GM19452 (cell line): ENCODE results near the gene BCKDHB.
A peak's percentile ranks its signal among the peaks of the same experiment; 100 is the strongest.
"Not testable (repeated sequence)": the region's sequence is repeated elsewhere in the genome, so short reads cannot be mapped to it uniquely, and the experiment has no call there.

ENCODE experiments used
- ATAC-seq: cut with Tn5 transposase; IDR thresholded peaks from one replicate; pipeline ENCODE4 v1.9.1; 2021; ENCODE audit not compliant: unreplicated experiment

BCKDHB gene

DNA sequence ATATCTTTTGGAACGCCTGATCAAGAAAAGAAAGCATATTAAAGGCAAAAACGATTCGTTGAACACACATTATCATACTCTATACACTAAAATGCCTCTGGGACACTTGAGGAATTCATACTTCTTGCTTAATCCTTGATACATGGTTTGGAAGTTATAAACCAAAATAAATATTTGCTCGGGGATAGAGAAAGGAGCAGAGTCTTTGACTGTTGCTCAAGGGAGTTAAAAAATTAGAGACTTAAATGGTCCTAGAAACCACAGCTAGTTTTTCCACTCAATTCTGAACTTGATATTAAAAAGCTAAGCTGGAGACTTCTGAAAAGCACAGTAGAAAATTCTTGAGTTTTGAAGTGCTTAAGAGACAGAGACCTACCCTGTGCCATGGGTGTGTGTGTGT, 98.9 kb downstream of the BCKDHB start:
- ATAC-seq = no peak

DNA sequence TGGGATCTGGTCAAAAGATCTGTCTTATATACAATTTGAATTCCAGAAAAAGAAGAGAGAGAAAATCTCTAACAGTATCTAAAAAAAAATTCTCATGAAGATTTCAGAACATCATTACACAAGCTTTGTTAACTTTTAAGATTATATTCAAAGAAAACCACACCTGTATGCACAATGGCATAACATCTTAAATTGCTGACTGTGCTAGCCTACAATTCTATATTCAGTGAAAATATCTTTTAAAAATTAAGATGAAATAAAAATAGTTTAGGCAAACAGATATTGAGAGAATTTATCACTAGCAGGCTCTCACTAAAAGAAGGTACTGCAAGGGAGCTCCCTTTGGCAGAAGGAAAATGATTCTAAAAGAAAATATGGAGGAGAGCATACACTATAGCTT, 100.3 kb downstream of the BCKDHB start:
- ATAC-seq = no peak

DNA sequence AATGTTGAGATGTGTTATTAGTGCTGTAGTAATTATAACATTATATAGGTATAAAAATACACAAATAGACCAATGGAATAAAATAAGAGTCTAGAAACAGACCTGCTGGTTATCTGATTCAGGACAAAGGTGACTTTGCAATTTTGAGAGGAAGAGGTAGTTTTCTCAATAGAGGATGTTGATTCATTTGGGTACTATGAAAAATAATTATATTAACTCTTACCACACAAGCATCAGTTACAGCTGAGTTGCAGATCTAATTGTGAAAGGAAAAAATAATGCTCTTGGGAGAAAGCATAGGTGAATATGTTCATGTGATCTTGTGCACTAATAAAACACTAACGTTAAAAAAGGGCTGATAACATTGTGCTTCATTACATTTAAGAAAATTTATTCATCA, 103.0 kb downstream of the BCKDHB start:
- ATAC-seq = peak; percentile 46

DNA sequence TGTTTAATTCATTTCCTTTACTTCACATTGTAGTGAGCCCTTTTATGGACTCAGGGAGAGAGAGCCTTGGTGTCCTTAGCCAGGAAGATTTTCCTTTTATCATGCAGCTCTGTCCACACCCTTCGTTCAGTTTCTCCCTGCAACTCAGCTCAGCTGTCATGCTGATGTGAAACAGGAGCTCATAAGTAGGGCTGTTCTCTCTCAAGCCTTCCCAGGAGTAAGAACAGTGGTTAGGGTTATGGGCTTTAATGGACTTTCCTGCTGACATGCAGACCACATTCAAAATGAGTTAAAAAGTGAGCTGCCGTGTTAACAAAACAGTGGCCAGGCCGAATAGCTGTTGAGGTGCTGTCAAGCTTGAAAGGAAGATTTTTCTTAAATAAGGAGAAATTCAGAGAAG, 104.1 kb downstream of the BCKDHB start:
- ATAC-seq = no peak

DNA sequence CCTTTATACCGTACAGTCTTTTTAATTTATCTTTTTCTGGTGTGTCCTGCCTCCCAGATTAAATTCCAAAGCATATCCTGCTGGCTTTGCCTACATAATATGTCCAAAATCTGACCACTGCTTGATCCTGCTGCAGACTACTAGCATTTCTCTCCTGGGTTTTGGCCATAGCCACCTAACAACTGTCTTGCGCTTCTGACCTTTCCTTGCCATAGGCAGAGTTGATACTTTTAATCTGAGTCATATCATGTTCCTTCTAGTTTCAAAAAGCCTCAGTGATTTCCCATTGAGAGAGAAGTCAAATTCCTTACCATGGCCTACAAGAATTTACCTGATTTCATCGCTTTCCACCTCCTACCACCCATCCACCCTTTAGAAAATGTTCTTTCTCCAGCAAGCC, 104.8 kb downstream of the BCKDHB start:
- ATAC-seq = no peak

DNA sequence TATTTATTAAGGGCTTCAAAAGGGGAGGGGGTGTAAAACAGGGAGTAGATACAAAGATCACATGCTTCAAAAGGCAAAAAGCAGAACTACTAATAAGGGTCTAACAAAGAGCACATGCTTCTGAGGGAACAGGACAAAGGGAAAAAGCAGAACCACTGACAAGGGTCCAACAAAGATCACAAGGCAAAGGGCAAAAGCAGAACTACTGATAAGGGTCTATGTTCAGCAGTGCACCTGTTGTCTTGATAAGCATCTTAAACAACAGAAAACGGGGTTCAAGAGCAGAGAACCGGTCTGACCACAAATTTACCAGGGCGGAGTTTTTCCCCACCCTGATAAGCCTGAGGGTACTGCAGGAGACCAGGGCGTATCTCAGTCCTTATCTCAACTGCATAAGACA, 105.4 kb downstream of the BCKDHB start:
- ATAC-seq = not testable (repeated sequence)

DNA sequence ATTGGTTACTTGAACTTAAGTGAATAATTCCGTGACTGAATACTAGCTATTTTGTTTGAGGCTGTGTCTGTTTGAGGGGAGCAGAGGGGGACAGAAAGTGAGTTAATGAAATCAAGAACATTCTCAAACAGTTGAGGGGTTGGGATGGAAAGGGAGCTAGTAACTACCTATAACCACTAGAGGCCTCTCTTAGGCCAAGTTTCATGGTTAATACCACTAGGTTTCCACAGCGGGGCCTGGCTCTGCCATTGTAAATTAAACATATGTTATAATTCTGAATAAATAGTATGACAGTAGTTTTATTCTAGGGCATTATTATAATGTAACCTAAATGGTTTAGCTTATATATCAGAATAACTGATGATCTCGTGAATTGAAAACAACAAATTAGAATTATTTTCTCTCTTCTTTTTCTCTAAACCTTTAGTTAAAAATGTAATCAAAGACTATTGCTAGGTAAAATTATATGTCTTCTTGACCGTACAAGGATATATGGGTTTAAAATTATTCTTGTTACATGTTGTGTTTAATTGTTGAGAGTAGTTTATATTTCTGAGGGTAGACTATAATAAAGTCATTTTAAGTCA, 108.1 kb downstream of the BCKDHB start:
- peak; percentile 79 for ATAC-seq

DNA sequence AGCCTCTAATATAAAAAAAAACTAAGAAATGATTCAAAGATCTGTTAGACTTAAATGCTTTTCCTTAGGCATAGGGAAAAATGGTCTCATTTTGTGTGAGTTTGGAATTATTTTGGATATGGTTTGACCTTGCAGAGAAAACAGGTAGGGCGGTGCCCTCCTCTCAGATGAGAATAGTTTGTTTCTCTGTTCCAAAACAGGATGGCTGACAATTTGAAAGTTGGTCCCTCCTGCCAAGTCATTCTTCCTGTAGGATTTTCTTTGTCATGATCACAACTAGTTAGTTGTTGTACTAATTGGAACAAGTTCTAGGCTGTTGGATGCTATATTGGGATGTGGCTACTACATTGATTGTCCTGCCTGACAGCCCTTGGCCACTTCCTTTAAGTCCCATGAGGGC, 108.6 kb downstream of the BCKDHB start:
- ATAC-seq = no peak

DNA sequence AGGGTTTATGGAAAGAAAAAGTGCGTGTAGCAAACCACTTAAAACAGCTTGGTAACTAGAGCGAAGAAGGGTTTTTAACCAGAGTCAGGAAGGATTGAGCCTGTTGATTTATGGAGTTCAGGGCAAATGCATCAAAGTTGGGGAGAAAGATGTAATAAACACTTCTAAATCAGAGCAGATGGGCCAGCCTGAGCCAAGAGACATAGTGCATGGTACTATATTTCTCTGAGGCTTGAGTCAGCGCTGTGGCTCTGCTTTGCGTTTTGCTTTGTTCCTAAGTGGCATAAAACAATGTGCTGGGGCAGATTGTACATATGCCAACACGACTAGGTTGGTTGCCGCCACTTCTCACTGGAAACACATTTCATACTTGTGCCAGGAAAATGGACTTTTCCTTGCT, 111.3 kb downstream of the BCKDHB start:
- ATAC-seq = no peak

DNA sequence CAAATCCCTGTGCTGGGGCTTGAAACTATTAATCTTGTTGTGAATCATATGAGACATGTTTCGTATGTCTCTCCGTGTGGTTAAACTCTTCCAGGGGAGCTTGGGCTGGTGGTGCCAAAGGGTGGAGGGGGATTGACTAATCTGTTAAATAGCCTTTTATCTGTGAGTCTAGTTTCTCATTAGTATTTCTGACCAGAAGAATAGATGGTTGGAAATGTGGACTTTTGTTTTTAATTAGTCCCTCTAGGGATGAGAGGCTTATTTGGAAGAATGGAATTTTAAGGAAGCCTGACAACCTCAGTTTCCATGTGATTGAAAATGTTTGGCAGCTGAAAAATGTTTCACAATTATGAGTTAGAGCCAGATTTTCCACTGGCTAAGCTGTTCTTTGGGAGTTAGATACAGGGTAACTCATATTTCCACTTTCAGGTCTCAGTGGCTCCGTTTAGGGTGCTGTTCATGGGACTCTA, 117.3 kb downstream of the BCKDHB start:
- no peak for ATAC-seq

DNA sequence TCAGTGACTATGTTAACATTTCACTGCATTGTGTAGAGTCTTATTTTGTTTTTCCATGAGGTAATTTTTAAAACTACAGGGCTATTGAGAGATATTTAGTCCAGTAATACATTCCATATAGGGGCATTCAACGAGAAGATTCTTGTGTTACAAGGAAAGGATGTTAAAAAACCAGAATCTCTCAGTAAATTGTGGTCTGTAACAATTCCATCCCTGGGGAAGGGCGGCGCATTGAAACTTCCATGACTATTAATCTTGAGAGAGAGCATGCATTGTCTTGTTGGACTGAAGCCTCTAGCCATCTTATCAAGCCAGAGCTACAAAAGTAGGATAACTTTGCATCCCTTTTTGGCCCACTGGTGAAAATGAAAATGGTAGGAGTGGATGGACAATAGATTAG, 119.7 kb downstream of the BCKDHB start:
- ATAC-seq = no peak

DNA sequence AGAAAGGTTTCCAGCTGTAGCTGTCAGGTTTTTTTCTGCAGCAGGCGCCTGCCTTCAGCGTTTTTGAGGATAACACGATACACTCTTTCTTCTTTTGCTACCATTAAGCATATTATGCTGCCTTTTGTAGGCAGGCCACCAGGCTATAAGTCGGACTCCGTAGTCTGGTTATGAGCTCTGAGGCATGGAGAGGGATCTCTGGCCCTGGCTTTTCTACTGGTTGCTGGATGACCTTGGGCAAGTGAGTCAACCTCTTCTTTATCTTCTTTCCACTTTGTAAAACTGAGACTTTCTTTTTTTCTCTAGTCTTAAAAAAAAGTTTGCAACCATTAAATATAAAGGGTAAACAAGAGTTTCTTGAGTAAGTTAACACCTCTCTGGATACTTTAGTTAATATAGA, 120.2 kb downstream of the BCKDHB start:
- ATAC-seq = no peak

DNA sequence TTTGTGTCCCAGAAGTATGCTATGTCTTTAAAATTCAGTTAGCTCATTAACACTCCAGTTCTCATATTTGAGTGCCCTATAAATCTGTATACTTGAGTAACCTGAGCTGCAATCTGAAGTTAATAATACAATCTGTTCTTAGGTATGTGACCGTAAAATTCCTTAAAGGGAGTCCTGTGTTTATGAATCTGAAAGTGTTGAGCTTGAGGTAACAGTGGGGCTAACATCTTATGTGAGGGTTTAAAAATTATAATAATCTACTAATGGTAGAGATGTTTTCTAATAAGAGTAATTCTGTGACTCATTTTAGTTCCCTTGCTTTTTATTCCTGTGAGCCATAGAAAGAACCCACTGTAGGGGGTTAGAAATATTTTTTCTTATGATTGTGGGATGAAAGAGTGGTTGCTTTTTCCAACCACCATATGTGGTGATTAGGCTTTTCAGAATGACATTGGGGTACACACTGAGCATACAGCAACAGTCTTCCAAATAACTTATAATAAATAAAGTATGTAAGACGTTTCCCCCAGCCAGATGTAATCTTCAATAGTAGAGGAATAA, 121.2 kb downstream of the BCKDHB start:
- ATAC-seq = no peak

DNA sequence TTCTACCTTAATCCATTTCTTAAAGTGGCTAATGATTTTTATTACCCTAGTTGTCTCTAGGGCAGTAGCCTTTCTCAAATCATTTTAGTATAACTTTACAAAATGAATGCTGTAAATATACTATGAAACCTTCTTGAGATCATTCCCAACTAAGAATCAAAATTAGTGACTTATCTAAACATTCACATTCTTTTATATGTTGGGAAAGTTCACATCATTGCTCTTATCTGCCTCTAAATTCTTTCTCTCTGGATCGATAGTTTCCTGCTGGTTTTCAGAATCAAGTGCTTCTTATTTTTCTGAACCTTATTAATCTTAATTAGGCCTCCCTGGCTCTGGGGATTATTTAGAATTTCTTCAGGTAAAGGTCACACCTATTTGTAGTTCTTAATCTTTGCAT, 126.8 kb downstream of the BCKDHB start:
- ATAC-seq = no peak

DNA sequence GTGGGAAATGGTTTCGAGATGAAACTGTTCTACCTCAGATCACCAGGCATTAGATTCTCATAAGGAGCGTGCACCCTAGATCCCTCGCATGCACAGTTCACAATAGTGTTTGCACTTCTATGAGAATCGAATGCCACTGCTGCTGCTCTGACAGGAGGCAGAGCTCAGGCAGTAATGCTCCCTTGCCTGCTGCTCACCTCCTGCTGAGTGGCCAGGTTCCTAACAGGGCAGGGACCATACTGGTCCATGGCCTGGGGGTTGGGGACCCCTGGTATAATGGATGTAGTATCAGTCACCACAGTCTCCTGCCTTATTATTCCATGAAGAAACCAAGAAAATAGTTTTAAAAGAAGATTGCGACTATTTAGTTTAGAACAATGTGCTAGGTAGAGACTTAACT, 127.5 kb downstream of the BCKDHB start:
- ATAC-seq = no peak

DNA sequence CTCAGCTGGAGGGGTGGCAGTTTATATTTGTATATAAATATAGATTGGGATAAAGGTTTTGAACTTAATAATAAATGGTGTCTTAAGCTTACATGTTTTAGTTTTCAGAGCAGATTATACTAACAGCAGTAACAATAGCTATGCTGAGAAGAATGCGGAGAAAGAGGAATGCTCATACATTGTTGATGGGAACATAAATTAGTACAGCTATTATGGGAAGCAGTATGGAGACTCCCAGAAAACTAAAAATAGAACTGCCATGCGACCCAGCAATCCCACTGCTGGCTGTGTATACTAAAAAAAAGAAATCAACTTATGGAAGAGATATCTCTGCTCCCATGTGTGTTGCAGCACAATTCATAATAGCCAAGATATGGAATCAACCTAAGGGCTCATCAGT, 127.9 kb downstream of the BCKDHB start:
- no peak for ATAC-seq

DNA sequence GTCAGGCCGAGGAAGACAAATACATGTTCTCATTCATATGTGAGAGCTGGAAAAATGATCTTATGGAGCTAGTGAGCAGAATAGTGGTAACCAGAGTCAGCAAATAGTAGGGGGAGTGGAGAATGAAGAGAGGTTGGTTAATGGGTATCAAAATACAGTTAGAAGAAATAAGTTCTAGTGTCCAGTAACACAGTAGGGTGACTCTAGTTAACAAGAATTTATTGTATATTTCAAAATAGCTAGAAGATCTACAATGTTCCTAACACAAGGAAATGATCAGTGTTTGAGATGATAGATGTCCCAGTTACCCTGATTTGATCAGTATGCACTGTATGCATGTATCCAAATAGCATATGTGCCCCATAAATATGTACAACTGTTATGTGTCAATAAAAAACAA, 128.4 kb downstream of the BCKDHB start:
- ATAC-seq = no peak

DNA sequence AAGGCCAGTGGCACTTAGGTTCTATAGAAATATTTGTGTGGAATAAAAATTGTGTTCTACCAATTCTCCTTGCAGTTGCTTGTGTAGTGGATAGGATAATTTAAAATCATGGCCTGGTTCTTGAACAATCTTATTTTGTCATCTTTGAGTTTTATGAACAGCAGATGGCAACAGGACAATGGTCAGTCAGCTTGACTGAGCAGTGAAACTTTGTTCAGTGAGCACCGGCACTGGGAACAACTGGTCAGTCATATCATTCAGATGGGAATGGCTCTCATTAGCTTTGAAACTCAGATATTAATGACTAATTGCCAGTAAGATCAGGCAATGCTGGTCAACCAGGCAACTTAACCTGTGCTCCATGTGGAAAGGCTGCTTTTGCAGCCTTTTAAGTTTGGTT, 129.2 kb downstream of the BCKDHB start:
- no peak for ATAC-seq

DNA sequence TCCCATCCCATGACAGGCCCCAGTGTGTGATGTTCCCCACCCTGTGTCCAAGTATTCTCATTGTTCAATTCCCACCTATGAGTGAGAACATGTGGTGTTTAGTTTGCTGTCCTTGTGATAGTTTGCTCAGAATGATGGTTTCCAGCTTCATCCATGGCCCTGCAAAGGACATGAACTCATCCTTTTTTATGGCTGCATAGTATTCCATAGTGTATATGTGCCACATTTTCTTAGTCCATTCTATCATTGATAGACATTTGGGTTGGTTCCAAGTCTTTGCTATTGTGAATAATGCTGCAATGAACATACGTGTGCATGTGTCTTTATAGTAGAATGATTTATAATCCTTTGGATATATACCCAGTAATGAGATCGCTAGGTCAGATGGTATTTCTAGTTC, 132.3 kb downstream of the BCKDHB start:
- ATAC-seq = not testable (repeated sequence)

DNA sequence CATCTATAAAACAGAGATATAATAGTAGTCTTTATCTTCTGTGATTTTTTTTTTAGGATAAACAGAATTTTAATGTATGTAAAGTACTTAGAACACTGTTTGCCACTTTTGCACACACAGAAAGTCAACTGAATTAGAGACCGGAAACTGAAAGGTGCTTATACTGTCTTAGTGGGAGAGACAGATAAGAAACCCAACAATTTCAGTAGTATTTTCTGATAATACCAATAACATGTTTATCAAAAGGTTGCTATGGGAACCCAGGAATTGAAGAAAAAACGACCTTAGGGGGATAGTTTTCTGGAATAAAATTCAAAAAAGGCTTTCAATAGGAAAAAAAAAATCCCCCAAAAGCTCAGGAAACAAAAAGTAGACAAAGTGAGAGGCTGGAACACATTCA, 138.6 kb downstream of the BCKDHB start:
- no peak for ATAC-seq

DNA sequence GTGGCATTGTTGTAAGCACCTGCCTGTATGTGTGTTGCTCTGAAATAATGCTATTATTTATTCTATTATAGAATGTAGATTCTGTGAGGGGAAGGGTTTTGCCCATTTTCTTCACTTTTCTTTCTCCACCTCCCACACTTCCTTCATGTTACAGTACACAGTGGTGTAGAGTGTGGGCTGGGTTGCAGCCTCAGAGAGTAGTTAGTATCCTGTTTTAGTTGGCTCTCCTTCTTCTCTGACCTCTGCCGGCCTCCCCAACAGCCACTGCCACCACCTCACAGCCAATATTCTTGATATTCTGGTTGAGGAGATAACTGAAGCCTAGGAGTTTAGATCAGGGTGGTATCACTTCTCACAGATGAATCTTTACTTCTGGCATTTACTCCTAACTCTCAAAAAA, 143.4 kb downstream of the BCKDHB start:
- ATAC-seq = no peak

DNA sequence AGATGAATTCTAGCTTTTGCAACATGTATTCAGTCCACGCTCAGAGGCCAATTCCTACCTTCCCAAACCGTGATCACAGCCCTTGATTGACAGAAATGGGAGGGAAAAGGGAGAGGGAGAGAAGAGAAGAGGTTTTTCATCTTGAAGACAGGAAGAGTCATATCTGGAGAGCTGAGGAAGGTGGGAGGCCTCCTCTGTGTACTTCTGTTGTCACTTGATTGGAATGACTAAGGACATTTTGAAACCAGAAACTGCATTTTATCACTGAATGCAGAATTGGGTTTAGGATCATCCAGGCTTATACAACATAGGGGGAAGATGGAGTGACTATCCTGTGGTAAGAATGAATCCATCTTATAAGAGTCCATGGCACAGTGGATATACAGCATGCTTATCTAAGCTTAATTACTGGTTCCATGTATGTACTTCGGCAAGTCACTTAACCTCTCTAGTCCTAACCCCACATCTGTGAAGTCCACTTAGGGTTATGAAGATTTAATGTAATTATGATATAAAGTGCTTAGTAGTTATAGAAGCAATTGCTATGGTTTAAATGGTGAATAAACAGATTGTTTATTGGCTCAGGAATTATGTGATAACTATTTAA, 144.0 kb downstream of the BCKDHB start:
- ATAC-seq = no peak

DNA sequence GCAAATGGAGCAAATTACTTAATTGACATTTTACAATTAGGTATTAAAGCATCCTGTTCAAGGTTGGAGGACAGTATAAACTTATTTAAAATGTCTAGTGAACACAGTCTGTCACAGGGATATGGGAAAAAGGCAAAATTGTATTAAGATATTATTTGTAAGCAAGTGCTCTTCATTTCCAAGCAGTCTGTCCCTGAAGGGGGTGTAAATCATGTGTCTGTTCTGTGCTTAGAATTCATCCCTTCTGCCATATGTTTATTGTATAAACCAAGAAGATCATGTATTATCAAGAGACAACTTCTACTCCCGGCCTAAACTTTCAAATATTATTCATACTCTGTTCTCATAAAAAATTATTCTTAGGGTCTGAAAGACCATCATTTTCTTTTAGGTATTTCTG, 144.8 kb downstream of the BCKDHB start:
- ATAC-seq = no peak
